DND-41 (cell line): Measurements from ENCODE around the gene ABCC9.

Experiments
- ATAC-seq: fragments of 200-7000 bp; cut with Tn5 transposase; 3 replicates; pipeline ENCODE4 v1.9.1; 2021; ENCODE audit warnings: low read depth; ENCODE audit not compliant: insufficient read depth
- DNase-seq: peaks from one replicate; pipeline ENCODE4 v3.0.0-alpha.2; 2020
- H2AFZ ChIP-seq: 2 replicates; pipeline ENCODE4 v1.6.0; 2012; ENCODE audit warnings: low read depth, low read length
- H3K27ac ChIP-seq: 2 replicates; pipeline ENCODE4 v1.5.1; 2012; ENCODE audit warnings: low read length, inconsistent platforms
- H3K27me3 ChIP-seq: fragments of 200-600 bp; sonication (generic); 2 replicates; pipeline ENCODE4 v1.6.0; 2012; ENCODE audit warnings: low read length, mild to moderate bottlenecking, inconsistent platforms; ENCODE audit not compliant: insufficient read depth, poor library complexity
- H3K36me3 ChIP-seq: 2 replicates; pipeline ENCODE4 v1.5.1; 2012; ENCODE audit warnings: low read length, inconsistent platforms; ENCODE audit not compliant: insufficient read depth
- H3K4me1 ChIP-seq: 2 replicates; pipeline ENCODE4 v1.5.1; 2012; ENCODE audit warnings: mild to moderate bottlenecking, low read length; ENCODE audit not compliant: insufficient read depth
- H3K4me2 ChIP-seq: 2 replicates; pipeline ENCODE4 v1.6.0; 2012; ENCODE audit warnings: mild to moderate bottlenecking, moderate library complexity, low read length, inconsistent platforms; ENCODE audit not compliant: insufficient read depth
- H3K4me3 ChIP-seq, 2 experiments: fragments of 200-600 bp in 1 of 2; shearing (Covaris generic) in 1 of 2; 2 replicates each; pipeline ENCODE4 v1.5.1; 2012 to 2016; ENCODE audit warnings: inconsistent platforms in 2 of 2, low read length in 2 of 2, mild to moderate bottlenecking in 2 of 2, low read depth in 1 of 2, moderate library complexity in 1 of 2
- H3K79me2 ChIP-seq: 2 replicates; pipeline ENCODE4 v1.6.0; 2012; ENCODE audit warnings: low read length, inconsistent platforms; ENCODE audit not compliant: insufficient read depth
- H3K9ac ChIP-seq: 2 replicates; pipeline ENCODE4 v1.6.0; 2012; ENCODE audit warnings: low read depth, mild to moderate bottlenecking, inconsistent platforms, low read length, moderate library complexity
- H3K9me3 ChIP-seq: 2 replicates; pipeline ENCODE4 v1.5.1; 2012; ENCODE audit warnings: low read length, moderate library complexity, mild to moderate bottlenecking, inconsistent platforms; ENCODE audit not compliant: insufficient read depth, severe bottlenecking
- H4K20me1 ChIP-seq: 2 replicates; pipeline ENCODE4 v1.6.0; 2012; ENCODE audit warnings: low read length; ENCODE audit not compliant: insufficient read depth
- CTCF ChIP-seq: IDR thresholded peaks from 2 replicates; pipeline ENCODE4 v1.5.1; 2012; ENCODE audit warnings: borderline replicate concordance, low read length, moderate library complexity, mild to moderate bottlenecking; ENCODE audit not compliant: poor library complexity, severe bottlenecking; ENCODE audit errors: extremely low read depth
- EZH2 ChIP-seq: IDR thresholded peaks from 3 replicates; pipeline ENCODE4 v1.6.1; 2012; ENCODE audit warnings: borderline replicate concordance, low read depth, mild to moderate bottlenecking, moderate library complexity, low read length, inconsistent platforms; ENCODE audit not compliant: severe bottlenecking

Gene ABCC9

GRCh38 chr12:21987755-21988154, 46.5 kb upstream of the ABCC9 start:
- H3K27ac ChIP-seq: no peak overlapping the region
- no peak overlapping the region for H3K4me2 ChIP-seq
- H2AFZ ChIP-seq: no peak overlapping the region
- H3K4me1 ChIP-seq: peaks cover under 1% of the 10 kb centered on the region; the same call in 1 of the 2 replicates
- no peak overlapping the region for H3K9ac ChIP-seq
- no peak overlapping the region for H3K4me3 ChIP-seq
- no peaks in the 10 kb centered on the region for H3K27me3 ChIP-seq
- no peaks in the 10 kb centered on the region for H4K20me1 ChIP-seq
- H3K79me2 ChIP-seq: no peaks in the 10 kb centered on the region
- no peaks in the 10 kb centered on the region for H3K36me3 ChIP-seq
- TF ChIP-seq EZH2: no peak
- no peak for TF ChIP-seq CTCF
- no peaks in the 10 kb centered on the region for H3K9me3 ChIP-seq
- ATAC-seq (no peak), DNase-seq (no peak)

GRCh38 chr12:21985155-21985554, 43.9 kb upstream of the ABCC9 start:
- no peaks in the 10 kb centered on the region for H4K20me1 ChIP-seq
- no peaks in the 10 kb centered on the region for H3K4me1 ChIP-seq
- H3K79me2 ChIP-seq: no peaks in the 10 kb centered on the region
- ATAC-seq (no peak), DNase-seq (no peak)
- no peak overlapping the region for H2AFZ ChIP-seq
- TF ChIP-seq CTCF: no peak
- no peak for TF ChIP-seq EZH2
- no peak overlapping the region for H3K4me3 ChIP-seq
- no peak overlapping the region for H3K27ac ChIP-seq
- H3K4me2 ChIP-seq: no peak overlapping the region
- no peaks in the 10 kb centered on the region for H3K9me3 ChIP-seq
- H3K36me3 ChIP-seq: no peaks in the 10 kb centered on the region
- H3K27me3 ChIP-seq: no peaks in the 10 kb centered on the region
- H3K9ac ChIP-seq: no peak overlapping the region

GRCh38 chr12:21984375-21984774, 43.1 kb upstream of the ABCC9 start:
- no peaks in the 10 kb centered on the region for H4K20me1 ChIP-seq

More at GRCh38 chr12:21984375-21984774, 43.1 kb upstream of the ABCC9 start:
- Histone ChIP-seq H3K79me2 (no peaks in the 10 kb centered on the region), H3K27ac (no peak overlapping the region), H3K9me3 (no peaks in the 10 kb centered on the region), H3K27me3 (no peaks in the 10 kb centered on the region), H3K9ac (no peak overlapping the region), H3K4me1 (no peaks in the 10 kb centered on the region), H3K4me3 (no peak overlapping the region), H2AFZ (no peak overlapping the region), H3K36me3 (no peaks in the 10 kb centered on the region), H3K4me2 (no peak overlapping the region)
- no peak for TF ChIP-seq CTCF
- TF ChIP-seq EZH2: no peak
- DNase-seq (no peak), ATAC-seq (no peak)
